GM12874 (cell line): Measurements from ENCODE around the gene EEF2K.
A peak's percentile ranks its signal among the peaks of the same experiment; 100 is the strongest.

Experiments used
- CTCF ChIP-seq: IDR thresholded peaks from 2 replicates; pipeline ENCODE4 v1.5.1; 2011; ENCODE audit warnings: low read depth, mild to moderate bottlenecking, control low read depth, low read length, moderate library complexity; ENCODE audit not compliant: insufficient read depth

The EEF2K gene

GRCh38 chr16:22314661-22315626 is 108.9 kb downstream of the EEF2K start:
- TF ChIP-seq CTCF = no peak

- no peak for TF ChIP-seq CTCF
Observed at GRCh38 chr16:22315979-22316378, 109.9 kb downstream of the EEF2K start.

GRCh38 chr16:22316411-22316811 is 110.3 kb downstream of the EEF2K start:
- TF ChIP-seq CTCF = no peak

DNA sequence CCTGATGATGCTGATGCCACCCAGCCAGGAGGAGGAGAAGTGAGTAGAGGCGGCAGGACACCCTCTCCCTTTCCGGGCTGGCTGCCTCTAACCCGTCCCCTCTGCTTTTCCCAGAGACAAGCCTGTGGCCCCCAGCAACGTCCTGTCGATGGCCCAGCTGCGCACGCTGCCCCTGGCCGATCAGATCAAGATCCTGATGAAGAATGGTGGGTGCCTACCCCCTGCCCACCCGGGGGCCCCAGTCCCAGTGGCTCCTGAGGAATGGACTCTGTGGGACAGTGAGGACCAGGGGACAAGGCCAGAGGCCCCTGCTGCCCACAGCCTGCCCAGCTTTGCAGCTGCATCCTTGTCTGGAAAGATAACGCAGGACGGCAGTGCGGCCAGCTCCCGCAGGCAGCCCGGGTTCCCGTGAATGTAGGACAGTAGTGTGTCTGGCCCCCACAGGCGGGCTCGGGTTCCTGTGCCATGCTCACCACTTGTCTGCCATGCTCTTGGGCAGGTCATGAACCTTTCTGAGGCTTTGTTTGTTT is 111.0 kb downstream of the EEF2K start:
- TF ChIP-seq CTCF = no peak

DNA sequence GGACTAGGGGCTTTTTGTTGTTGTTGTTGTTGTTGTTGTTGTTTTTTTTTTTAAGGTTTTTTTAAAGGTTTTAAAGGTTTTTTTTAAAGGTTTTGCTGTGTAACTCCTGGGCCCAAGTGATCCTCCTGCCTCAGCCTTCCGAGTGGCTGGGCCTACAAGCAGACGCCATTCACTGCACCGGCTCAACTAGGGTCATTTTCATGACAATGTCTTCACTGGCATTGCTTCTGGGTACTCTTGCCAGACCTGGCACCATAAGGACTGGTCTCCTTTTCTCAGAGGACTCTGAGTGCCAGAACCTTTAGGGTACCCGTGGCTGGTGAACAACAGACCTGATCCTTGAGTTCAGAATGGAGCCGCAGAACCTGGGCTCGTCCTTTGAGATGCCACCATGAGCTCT is 111.5 kb downstream of the EEF2K start:
- no peak for TF ChIP-seq CTCF

DNA sequence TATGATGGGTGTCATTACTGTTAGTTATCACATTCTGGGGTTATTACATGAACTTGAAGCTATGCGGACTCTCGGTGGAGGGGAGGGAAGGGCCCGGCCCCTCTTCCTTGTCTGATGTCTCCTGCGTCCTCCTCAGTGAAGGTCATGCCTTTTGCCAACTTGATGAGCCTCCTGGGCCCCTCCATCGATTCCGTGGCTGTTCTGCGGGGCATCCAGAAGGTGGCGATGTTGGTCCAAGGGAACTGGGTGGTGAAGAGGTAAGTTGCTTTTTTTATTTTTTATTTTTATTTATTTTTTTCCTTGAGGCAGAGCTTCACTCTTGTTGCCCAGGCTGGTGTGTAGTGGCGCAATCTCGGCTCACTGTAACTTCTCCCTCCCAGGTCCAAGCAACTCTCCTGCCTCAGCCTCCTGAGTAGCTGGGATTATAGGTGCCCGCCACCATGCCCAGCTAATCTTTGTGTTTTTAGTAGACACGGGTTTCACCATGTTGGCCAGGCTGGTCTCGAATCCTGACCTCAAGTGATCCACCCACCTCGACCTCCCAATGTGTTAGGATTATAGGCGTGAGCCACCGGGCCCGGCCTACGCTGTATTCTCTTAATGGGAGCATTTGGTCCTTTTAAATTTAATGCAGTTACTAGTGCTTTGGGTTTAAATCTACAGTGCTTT is 112.7 kb downstream of the EEF2K start:
- peak; percentile 70 for TF ChIP-seq CTCF

GRCh38 chr16:22320572-22321339 is 114.7 kb downstream of the EEF2K start:
- no peak for TF ChIP-seq CTCF
